OCI-LY3 (cell line): ENCODE results near the gene GATM.

Source experiments
- CTCF ChIP-seq: fragments of 200-600, 300-600 bp; sonication (generic); IDR thresholded peaks from 2 replicates; pipeline ENCODE4 v1.5.1; 2014; ENCODE audit warnings: antibody characterized with exemption, low read length, low read depth
- EZH2phosphoT487 ChIP-seq: fragments of 200-600 bp; shearing (Covaris generic); IDR thresholded peaks from 2 replicates; pipeline ENCODE4 v1.6.1; 2018; ENCODE audit warnings: antibody characterized with exemption, mixed run types, low read depth

GRCh38 chr15:45362419-45362818 is 15.9 kb downstream of the GATM start:
- TF ChIP-seq CTCF = no peak
- no peak for TF ChIP-seq EZH2phosphoT487
